Stimulated activated CD4-positive, alpha-beta T cell treated with anti-CD3 and anti-CD28 coated beads, Interleukin-4, amount 100 ng/mL, for 4 hours (primary cell): Measurements from ENCODE around the gene AMDHD1.
"Not testable (repeated sequence)": the region's sequence is repeated elsewhere in the genome, so short reads cannot be mapped to it uniquely, and the experiment has no call there.

ENCODE experiments used
- DNase-seq, 2 experiments: peaks; one replicate each; pipeline ENCODE4 v3.0.0-alpha.2; 2020

Gene AMDHD1

GRCh38 chr12:95966287-95966870 lies 23.2 kb downstream of the AMDHD1 start:
- DNase-seq, result no peak

GRCh38 chr12:95967301-95967700 lies 24.2 kb downstream of the AMDHD1 start:
- DNase-seq, result no peak

- not testable (repeated sequence) for DNase-seq
These were observed 26.0 kb downstream of the AMDHD1 start for GRCh38 chr12:95969116-95969515.

GRCh38 chr12:95970905-95971304 lies 27.8 kb downstream of the AMDHD1 start:
- no peak for DNase-seq

- no peak for DNase-seq
These were observed 29.8 kb downstream of the AMDHD1 start for GRCh38 chr12:95972832-95973456.

GRCh38 chr12:95974358-95974757 lies 31.2 kb downstream of the AMDHD1 start:
- DNase-seq, result no peak

GRCh38 chr12:95975491-95975890 lies 32.4 kb downstream of the AMDHD1 start:
- DNase-seq, result no peak

- no peak for DNase-seq
These were observed 33.3 kb downstream of the AMDHD1 start for GRCh38 chr12:95976416-95976832.

GRCh38 chr12:95977764-95978305 lies 34.7 kb downstream of the AMDHD1 start:
- DNase-seq, result no peak

GRCh38 chr12:95978351-95978750 lies 35.2 kb downstream of the AMDHD1 start:
- no peak for DNase-seq

GRCh38 chr12:95978774-95979173 lies 35.6 kb downstream of the AMDHD1 start:
- no peak for DNase-seq

GRCh38 chr12:95980437-95980836 lies 37.3 kb downstream of the AMDHD1 start:
- no peak for DNase-seq

- DNase-seq, result no peak
These were observed 39.5 kb downstream of the AMDHD1 start for GRCh38 chr12:95982602-95983001.

- no peak for DNase-seq
These were observed 41.6 kb downstream of the AMDHD1 start for GRCh38 chr12:95984682-95985081.

GRCh38 chr12:95986635-95987570 lies 43.8 kb downstream of the AMDHD1 start:
- DNase-seq, result no peak

GRCh38 chr12:95988506-95989275 lies 45.6 kb downstream of the AMDHD1 start:
- no peak for DNase-seq

- DNase-seq, result no peak
These were observed 46.5 kb downstream of the AMDHD1 start for GRCh38 chr12:95989504-95990123.

- DNase-seq, result no peak
These were observed 47.0 kb downstream of the AMDHD1 start for GRCh38 chr12:95990136-95990535.

GRCh38 chr12:95993907-95994306 lies 50.8 kb downstream of the AMDHD1 start:
- no peak for DNase-seq

- DNase-seq, result no peak
These were observed 51.3 kb downstream of the AMDHD1 start for GRCh38 chr12:95994476-95994875.

- DNase-seq, result no peak
These were observed 52.3 kb downstream of the AMDHD1 start for GRCh38 chr12:95995238-95996031.
